DMS53 treated with DMSO at 0.1 percent for 48 hours (cell line): ENCODE results near the gene DACH2.
A peak's percentile ranks its signal among the peaks of the same experiment; 100 is the strongest.

Experiments used
- DNase-seq: peaks from one replicate; lab custom pipeline; 2025; ENCODE audit not compliant: unreplicated experiment; lab: John Stamatoyannopoulos, UW

The DACH2 gene

DNA sequence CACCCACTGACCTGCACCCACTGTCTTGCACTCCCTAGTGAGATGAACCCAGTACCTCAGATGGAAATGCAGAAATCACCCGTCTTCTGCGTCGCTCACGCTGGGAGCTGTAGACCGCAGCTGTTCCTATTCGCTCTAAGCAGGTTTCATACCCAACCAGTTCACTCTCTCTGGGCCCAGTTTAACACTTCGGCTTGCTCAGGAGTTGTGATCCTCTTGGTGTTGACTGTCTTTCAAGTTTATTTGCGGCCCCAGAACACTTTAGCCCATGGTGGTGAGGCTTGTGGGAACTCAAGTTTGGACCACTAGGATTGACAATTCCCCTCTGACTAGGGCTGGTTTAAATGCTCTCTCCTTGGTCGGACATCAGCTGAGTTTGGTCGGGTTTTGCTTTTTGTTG lies 147.0 kb downstream of the DACH2 start:
- peak; percentile 2 for DNase-seq

DNA sequence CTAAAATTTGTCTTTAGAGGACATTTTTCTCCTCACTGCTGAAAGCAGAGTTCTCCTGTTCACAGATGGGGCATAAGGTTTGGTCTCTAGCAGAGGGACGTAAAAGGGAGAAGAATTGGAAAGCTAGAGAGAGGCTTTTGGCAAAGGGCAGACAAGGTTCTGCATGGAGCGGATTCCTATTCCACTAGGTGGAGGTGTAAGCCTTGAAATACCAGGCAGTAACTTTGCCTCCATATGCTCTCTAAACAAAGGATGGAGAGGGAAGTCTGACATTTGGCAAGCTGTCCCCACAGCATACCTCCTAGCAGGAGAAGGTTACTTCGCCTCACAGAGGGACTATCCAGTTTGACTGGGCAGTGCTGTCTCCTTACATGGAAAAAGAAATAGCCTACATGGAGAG lies 174.7 kb downstream of the DACH2 start:
- DNase-seq = no peak

DNA sequence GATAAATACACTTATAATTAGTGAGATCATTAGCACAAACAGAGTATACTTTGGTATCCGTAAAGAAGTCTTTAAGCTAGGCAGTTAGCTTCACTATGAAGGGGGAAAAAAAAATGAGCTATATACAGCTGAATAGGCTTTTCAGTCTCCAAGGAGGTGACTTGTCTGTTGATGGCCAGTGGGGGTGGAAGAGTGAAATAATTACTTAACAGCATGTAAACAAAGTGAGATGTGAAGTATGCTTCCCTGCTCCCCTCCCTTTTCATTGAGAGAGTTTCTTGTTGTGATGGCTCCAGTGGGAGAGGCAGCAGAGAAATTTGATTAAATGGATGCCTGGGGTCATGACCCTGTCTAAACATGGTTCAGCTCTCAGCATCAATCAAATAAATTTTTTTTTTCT lies 180.9 kb downstream of the DACH2 start:
- no peak for DNase-seq

- no peak for DNase-seq
Measured at GRCh38 chrX:86348669-86349068, 200.4 kb downstream of the DACH2 start.

DNA sequence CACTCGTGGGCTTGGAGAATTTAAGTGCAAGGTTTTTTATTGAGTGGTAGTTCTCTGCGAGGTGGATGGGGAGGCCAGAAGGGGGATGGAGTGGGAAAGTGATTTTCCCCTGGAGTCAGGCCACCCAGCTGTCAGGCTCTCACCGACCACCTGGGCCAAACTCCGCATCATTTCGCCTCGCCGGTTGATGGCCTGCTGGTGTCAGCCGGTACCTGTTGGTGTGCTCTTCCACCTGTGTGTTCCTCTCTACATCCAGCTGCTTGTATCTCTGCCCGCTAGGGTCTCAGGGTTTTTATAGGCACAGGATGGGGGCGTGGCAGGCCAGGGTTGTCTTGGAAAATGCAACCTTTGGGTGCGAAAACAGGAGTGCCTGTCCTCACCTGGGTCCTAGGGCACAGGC lies 200.9 kb downstream of the DACH2 start:
- no peak for DNase-seq

DNA sequence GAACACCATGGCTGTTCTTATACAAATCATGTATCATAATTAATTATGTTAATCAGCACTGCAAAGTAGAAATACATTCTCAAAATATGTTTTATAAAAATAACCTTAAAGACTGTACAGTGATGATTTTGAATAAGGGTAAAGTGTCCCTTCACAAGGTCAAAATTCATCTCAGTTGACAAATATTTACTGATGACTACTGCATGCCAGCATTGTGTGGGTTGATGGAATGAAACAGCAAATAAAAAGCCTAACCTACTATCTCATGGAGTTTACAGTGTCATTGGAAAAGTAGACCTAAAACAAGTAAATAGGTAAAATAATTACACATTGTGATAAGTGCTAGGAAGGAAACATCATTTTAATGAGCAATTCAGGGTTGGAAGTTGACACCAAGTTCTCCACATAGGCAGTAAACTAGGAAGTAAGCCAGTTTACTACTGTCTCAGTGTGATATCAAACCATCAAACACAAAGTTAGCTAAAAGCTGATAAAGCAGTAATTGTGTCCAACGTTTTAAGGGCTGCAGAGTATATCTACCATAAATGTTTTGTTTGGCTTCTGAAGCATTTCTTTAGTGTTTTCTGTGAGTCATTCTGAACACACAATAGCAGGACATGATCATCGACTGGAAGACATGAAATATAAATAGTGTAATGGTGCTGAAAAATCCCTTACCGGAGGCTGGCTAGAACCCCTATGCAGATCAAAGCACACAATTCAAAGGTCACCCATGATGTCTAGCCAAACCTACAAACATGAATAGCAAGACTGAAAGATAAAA lies 221.8 kb downstream of the DACH2 start:
- DNase-seq = peak; percentile 57

GRCh38 chrX:86370927-86371326 lies 222.7 kb downstream of the DACH2 start:
- DNase-seq = no peak

DNA sequence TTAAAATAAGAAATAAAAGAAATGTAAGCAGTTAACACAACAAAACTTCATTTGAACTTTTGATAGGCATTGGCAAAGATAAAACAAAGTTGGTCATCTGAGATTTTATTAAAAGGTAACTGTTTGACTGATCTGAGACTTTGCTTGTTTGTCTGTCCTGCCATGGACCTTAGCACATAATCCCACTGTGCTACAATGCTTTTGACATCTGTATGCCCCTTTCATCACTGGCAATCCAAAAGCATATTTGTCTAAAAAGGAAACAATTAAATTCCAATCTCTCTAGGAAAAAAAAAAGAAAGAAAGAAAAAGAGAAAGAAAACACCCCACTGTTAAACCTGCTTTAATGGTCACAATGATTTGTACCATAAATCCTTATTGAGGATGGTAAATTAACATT lies 231.0 kb downstream of the DACH2 start:
- DNase-seq = no peak

DNA sequence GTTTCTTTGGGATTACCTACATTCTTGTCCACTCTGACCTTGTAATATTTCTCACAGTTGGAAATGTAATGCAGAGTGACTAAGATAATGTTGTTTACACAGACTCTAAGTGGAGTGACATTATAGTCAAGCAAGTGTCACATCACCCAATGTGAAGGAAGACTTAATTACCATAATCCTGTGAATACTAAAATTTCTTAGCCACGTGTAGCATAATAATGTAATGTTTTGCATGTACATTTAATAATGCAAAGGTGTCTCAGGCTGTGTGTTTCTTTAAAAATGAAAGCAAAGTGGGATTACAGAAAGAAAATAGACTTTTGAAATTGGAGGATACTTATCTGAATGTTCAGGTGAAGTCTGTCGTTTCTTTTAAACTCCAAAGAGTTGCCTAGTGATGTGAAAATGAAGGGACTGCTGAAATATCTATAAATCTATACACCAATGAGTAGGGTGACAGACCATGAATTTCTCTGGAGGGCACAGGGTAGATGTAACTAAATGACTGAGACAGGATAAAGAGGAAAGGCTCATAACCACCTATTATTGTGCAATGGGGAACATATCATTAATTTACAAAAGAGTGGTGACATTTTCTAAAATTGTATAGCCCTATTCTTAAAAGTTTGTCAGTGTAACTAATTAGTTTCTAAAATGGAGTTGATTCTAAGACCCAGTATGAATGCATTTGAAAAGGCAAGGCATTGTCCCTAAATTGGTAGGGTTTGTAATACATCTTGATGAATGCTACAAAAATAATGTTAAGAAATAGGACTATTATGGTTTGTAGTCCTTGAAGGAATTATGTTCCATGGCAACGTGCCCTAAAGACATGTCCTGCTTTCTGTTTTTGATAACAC lies 235.7 kb downstream of the DACH2 start:
- no peak for DNase-seq

- no peak for DNase-seq
Measured at GRCh38 chrX:86407371-86407770, 259.1 kb downstream of the DACH2 start.

GRCh38 chrX:86421771-86422170 lies 273.5 kb downstream of the DACH2 start:
- no peak for DNase-seq

- no peak for DNase-seq
Measured at GRCh38 chrX:86436116-86436515, 287.9 kb downstream of the DACH2 start.

GRCh38 chrX:86455495-86455894 lies 307.2 kb downstream of the DACH2 start:
- DNase-seq = no peak

- DNase-seq = no peak
Measured at GRCh38 chrX:86460760-86461159, 312.5 kb downstream of the DACH2 start.

GRCh38 chrX:86504297-86504696 lies 356.0 kb downstream of the DACH2 start:
- no peak for DNase-seq

DNA sequence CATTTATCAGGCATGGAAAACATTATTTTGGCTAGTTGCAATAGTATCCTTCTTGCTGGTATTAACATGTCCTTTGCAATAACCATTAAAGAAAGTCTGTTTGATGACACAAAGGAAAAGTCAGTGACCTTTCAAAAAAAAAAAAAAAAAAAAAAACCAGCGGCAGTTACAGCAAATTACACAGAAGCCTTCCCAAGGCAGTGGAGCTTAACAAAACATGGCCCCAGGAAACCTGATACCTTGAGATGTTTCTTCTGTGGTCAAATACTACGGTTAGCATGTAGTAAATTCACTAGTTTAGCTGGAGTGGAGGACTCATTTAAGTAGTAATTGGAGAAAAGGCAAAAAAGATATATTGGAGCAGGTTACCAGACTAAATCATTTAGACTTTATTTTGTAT lies 359.1 kb downstream of the DACH2 start:
- DNase-seq = peak; percentile 8

GRCh38 chrX:86579777-86580176 lies 431.5 kb downstream of the DACH2 start:
- no peak for DNase-seq

DNA sequence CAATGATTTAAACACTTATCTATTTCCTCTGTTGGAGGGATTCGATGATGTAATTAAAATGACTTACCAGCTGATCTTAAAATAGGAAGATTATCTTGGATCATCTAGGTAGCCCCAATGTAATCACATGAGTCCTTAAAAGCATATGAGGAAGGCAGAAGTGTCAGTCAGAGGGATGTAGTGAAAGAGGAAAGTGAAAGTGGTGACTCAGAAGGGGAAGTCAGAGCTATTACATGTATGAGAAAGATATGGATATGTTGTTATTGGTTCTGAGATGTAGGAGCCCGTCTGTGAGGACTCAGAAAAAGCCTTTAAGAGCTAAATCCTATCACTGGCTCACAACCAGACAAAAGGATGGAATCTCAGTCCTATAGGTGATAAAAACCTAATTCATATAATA lies 456.4 kb downstream of the DACH2 start:
- DNase-seq = peak; percentile 63

GRCh38 chrX:86696951-86697350 lies 548.7 kb downstream of the DACH2 start:
- DNase-seq = no peak

GRCh38 chrX:86711531-86712180 lies 563.4 kb downstream of the DACH2 start:
- no peak for DNase-seq

- no peak for DNase-seq
Measured at GRCh38 chrX:86714441-86714840, 566.2 kb downstream of the DACH2 start.

DNA sequence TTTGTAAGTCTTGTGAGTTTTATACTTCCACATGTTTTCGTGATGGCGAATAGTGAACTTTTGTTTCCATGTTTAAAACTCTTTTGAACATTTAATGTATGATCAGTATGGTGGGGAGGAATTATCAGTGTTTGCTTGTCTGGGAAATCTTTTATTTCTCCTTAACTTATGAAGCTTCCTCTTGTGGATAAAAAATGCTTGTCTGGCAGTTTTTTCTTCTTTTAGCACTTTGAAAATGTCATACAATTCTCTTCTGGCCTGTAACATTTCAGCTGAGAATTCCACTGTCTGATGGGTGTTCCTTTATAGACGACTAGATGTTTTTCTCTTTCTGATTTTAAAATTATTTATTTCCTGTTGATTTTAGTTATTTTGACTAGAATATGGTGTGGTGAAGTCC lies 576.0 kb downstream of the DACH2 start:
- DNase-seq = no peak
